Breast epithelium (tissue), 3 donors: ENCODE measurements around the gene KRTAP5-1.

Experiments
- POLR2A ChIP-seq: fragments of 450-650 bp; IDR thresholded peaks from one replicate; pipeline ENCODE4 v1.6.1; 2016; ENCODE audit warnings: antibody characterized with exemption, mild to moderate bottlenecking, moderate library complexity
- POLR2AphosphoS5 ChIP-seq, 3 donors: sonication (generic); formaldehyde crosslinking; IDR thresholded peaks; one replicate each; pipeline ENCODE4 v1.6.1; 2017; ENCODE audit warnings: antibody characterized with exemption in 3 of 3
- TF ChIP-seq, protein P1 (sequence below), 3 donors: fragments of 450-650 bp; IDR thresholded peaks; one replicate each; pipeline ENCODE4 v1.5.1; 2016 to 2017; ENCODE audit warnings: antibody characterized with exemption in 3 of 3, mild to moderate bottlenecking in 3 of 3, moderate library complexity in 3 of 3

GRCh38 chr11:1630271-1630670 lies 45.2 kb upstream of the KRTAP5-1 start:
- TF ChIP-seq, protein P1, sequence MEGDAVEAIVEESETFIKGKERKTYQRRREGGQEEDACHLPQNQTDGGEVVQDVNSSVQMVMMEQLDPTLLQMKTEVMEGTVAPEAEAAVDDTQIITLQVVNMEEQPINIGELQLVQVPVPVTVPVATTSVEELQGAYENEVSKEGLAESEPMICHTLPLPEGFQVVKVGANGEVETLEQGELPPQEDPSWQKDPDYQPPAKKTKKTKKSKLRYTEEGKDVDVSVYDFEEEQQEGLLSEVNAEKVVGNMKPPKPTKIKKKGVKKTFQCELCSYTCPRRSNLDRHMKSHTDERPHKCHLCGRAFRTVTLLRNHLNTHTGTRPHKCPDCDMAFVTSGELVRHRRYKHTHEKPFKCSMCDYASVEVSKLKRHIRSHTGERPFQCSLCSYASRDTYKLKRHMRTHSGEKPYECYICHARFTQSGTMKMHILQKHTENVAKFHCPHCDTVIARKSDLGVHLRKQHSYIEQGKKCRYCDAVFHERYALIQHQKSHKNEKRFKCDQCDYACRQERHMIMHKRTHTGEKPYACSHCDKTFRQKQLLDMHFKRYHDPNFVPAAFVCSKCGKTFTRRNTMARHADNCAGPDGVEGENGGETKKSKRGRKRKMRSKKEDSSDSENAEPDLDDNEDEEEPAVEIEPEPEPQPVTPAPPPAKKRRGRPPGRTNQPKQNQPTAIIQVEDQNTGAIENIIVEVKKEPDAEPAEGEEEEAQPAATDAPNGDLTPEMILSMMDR (IDR thresholded peaks at IDR 0.05) = no peak
- TF ChIP-seq POLR2AphosphoS5 (IDR thresholded peaks at IDR 0.05) (no peak), POLR2A (no peak)
